ENCODE results near the gene PPM1L.

The PPM1L gene

GRCh38 chr3:161049683-161050248, 293.7 kb downstream of the PPM1L start:
- in situ Hi-C loops (cut with MboI; ENCODE audit: low pct_unique_long_range_greater_than_20kb, low sequenced_read_pairs, unreplicated experiment) = no loop called here
- no peak for TF ChIP-seq CTCF (IDR thresholded peaks at IDR 0.05; ENCODE audit: extremely low read depth, insufficient read depth, missing control alignments)
- DNase-seq (ENCODE audit: low spot score) = no peak

- in situ Hi-C loops (cut with MboI; ENCODE audit: low pct_unique_long_range_greater_than_20kb, low sequenced_read_pairs, unreplicated experiment) = no loop called here
- DNase-seq (ENCODE audit: low spot score) = no peak
- no peak for TF ChIP-seq CTCF (IDR thresholded peaks at IDR 0.05; ENCODE audit: extremely low read depth, insufficient read depth, missing control alignments)
Measured at GRCh38 chr3:161050935-161051334, 294.9 kb downstream of the PPM1L start.

GRCh38 chr3:161051856-161052255, 295.8 kb downstream of the PPM1L start:
- TF ChIP-seq CTCF (IDR thresholded peaks at IDR 0.05; ENCODE audit: extremely low read depth, insufficient read depth, missing control alignments) = no peak
- no peak for DNase-seq (ENCODE audit: low spot score)
- in situ Hi-C loops (cut with MboI; ENCODE audit: low pct_unique_long_range_greater_than_20kb, low sequenced_read_pairs, unreplicated experiment) = no loop called here

GRCh38 chr3:161054860-161055604, 299.0 kb downstream of the PPM1L start:
- DNase-seq (ENCODE audit: low spot score) = no peak
- no peak for TF ChIP-seq CTCF (IDR thresholded peaks at IDR 0.05; ENCODE audit: extremely low read depth, insufficient read depth, missing control alignments)
- in situ Hi-C loops (cut with MboI; ENCODE audit: low pct_unique_long_range_greater_than_20kb, low sequenced_read_pairs, unreplicated experiment) = no loop called here

- no peak for DNase-seq (ENCODE audit: low spot score)
- no peak for TF ChIP-seq CTCF (IDR thresholded peaks at IDR 0.05; ENCODE audit: extremely low read depth, insufficient read depth, missing control alignments)
- in situ Hi-C loops (cut with MboI; ENCODE audit: low pct_unique_long_range_greater_than_20kb, low sequenced_read_pairs, unreplicated experiment) = no loop called here
Measured at GRCh38 chr3:161064413-161064812, 308.4 kb downstream of the PPM1L start.

- no peak for DNase-seq (ENCODE audit: low spot score)
- no peak for TF ChIP-seq CTCF (IDR thresholded peaks at IDR 0.05; ENCODE audit: extremely low read depth, insufficient read depth, missing control alignments)
- in situ Hi-C loops (cut with MboI; ENCODE audit: low pct_unique_long_range_greater_than_20kb, low sequenced_read_pairs, unreplicated experiment) = no loop called here
Measured at GRCh38 chr3:161066930-161067329, 310.9 kb downstream of the PPM1L start.
